Ascending aorta (tissue), 2 donors: ENCODE data around the gene ANK3. TPM values are rescaled to one million over a fixed set of nuclear protein-coding genes. Genes with fewer than 3 reads are reported as not detected.

Experiments
- DNase-seq, 2 donors: peaks; one replicate each; pipeline ENCODE4 v3.0.0-alpha.2; 2019; ENCODE audit warnings: low spot score in 2 of 2
- H3K27ac ChIP-seq, 2 donors: fragments of 200-600 bp; sonication (generic); one replicate each; pipeline ENCODE4 v1.5.1; 2016 to 2017; ENCODE audit warnings: mild to moderate bottlenecking in 1 of 2
- H3K27me3 ChIP-seq: fragments of 200-600 bp; sonication (generic); one replicate; pipeline ENCODE4 v1.5.1; 2017
- H3K36me3 ChIP-seq, 2 donors: fragments of 200-600 bp; sonication (generic); one replicate each; pipeline ENCODE4 v1.5.1; 2016
- H3K4me1 ChIP-seq, 2 donors: fragments of 200-600 bp; sonication (generic); one replicate each; pipeline ENCODE4 v1.5.1; 2016 to 2017; ENCODE audit warnings: mild to moderate bottlenecking in 1 of 2
- H3K4me3 ChIP-seq, 2 donors: fragments of 200-600 bp; sonication (generic); one replicate each; pipeline ENCODE4 v1.5.1; 2016 to 2017; ENCODE audit warnings: mild to moderate bottlenecking in 1 of 2
- H3K9me3 ChIP-seq, 2 donors: fragments of 200-600 bp; sonication (generic); one replicate each; pipeline ENCODE4 v1.5.1; 2016
- CTCF ChIP-seq, 3 experiments: fragments of 200-600 bp in 2 of 3; fragments of 450-650 bp in 1 of 3; sonication (generic) in 2 of 3; IDR thresholded peaks; one replicate each; pipeline ENCODE4 v1.5.1; 2016 to 2019; ENCODE audit warnings: antibody characterized with exemption in 3 of 3, mild to moderate bottlenecking in 1 of 3, moderate library complexity in 1 of 3
- intact Hi-C: fragments of 100-400 bp; cut with DNase I; formaldehyde crosslinking; loops from one replicate; pipeline ENCODE4 v1.15.1; 2023
- total RNA-seq: library from RNA; depleted of rRNA; stranded (reverse); fragments of >200 nt; gene quantifications from one replicate; pipeline ENCODE4 v1.1.0, GENCODE V29; 2016

ANK3 gene
- total RNA-seq, 1 donor from 2014 or later, result 28.3 TPM

GRCh38 chr10:60384708-60385398, 4.8 kb downstream of the ANK3 start:
- Histone ChIP-seq H3K27me3 (no peaks in the 10 kb centered on the region), H3K4me1 (peaks cover 0 to 9% of the 10 kb centered on the region in 2 donors), H3K4me3 (no peak overlapping the region), H3K27ac (peak overlapping the region in 1 of 2 donors; percentile 53), H3K36me3 (no peaks in the 10 kb centered on the region), H3K9me3 (no peaks in the 10 kb centered on the region)
- DNase-seq, result peak in 1 of 2 donors; percentile 72
- TF ChIP-seq CTCF (IDR thresholded peaks at IDR 0.05), result no peak
- intact Hi-C loops, result no loop called here

GRCh38 chr10:60384011-60384410, 5.7 kb downstream of the ANK3 start:
- Histone ChIP-seq H3K4me1 (peaks cover 0 to 9% of the 10 kb centered on the region in 2 donors), H3K36me3 (no peaks in the 10 kb centered on the region), H3K27me3 (no peaks in the 10 kb centered on the region), H3K27ac (peak overlapping the region in 1 of 2 donors; percentile 53), H3K9me3 (no peaks in the 10 kb centered on the region), H3K4me3 (no peak overlapping the region)
- intact Hi-C loops, result no loop called here
- no peak for TF ChIP-seq CTCF (IDR thresholded peaks at IDR 0.05)
- DNase-seq, result no peak

GRCh38 chr10:60382946-60383681, 6.6 kb downstream of the ANK3 start:
- no peak for TF ChIP-seq CTCF (IDR thresholded peaks at IDR 0.05)
- peaks cover 0 to 9% of the 10 kb centered on the region in 2 donors for H3K4me1 ChIP-seq
- no peak overlapping the region for H3K4me3 ChIP-seq
- intact Hi-C loops, result no loop called here
- no peaks in the 10 kb centered on the region for H3K27me3 ChIP-seq
- no peak for DNase-seq
- no peaks in the 10 kb centered on the region for H3K9me3 ChIP-seq
- H3K27ac ChIP-seq, result no peak overlapping the region
- no peaks in the 10 kb centered on the region for H3K36me3 ChIP-seq

GRCh38 chr10:60380781-60381180, 8.9 kb downstream of the ANK3 start:
- TF ChIP-seq CTCF (IDR thresholded peaks at IDR 0.05), result no peak
- H3K36me3 ChIP-seq, result no peaks in the 10 kb centered on the region

GRCh38 chr10:60377955-60378354, 11.7 kb downstream of the ANK3 start:
- Histone ChIP-seq H3K9me3 (no peaks in the 10 kb centered on the region), H3K4me1 (no peaks in the 10 kb centered on the region), H3K4me3 (no peak overlapping the region), H3K27ac (no peak overlapping the region), H3K36me3 (no peaks in the 10 kb centered on the region), H3K27me3 (no peaks in the 10 kb centered on the region)
- TF ChIP-seq CTCF (IDR thresholded peaks at IDR 0.05), result no peak
- DNase-seq, result no peak
- intact Hi-C loops, result no loop called here

More at GRCh38 chr10:60380781-60381180, 8.9 kb downstream of the ANK3 start:
- H3K9me3 ChIP-seq, result no peaks in the 10 kb centered on the region
- DNase-seq, result no peak
- peaks cover 0 to 9% of the 10 kb centered on the region in 2 donors for H3K4me1 ChIP-seq
- H3K27ac ChIP-seq, result no peak overlapping the region
- no peak overlapping the region for H3K4me3 ChIP-seq
- intact Hi-C loops, result no loop called here
- H3K27me3 ChIP-seq, result no peaks in the 10 kb centered on the region
